ENCODE measurements around the gene BASP1. TPM values are rescaled to one million over a fixed set of nuclear protein-coding genes. Genes with fewer than 3 reads are reported as not detected.

The BASP1 gene
- total and polyA plus RNA-seq, 10 of the 15 experiments (the other 5 are each of a cell fraction or from before 2014, with no cell fraction given) = 27.3 to 190 (median 102) TPM

DNA sequence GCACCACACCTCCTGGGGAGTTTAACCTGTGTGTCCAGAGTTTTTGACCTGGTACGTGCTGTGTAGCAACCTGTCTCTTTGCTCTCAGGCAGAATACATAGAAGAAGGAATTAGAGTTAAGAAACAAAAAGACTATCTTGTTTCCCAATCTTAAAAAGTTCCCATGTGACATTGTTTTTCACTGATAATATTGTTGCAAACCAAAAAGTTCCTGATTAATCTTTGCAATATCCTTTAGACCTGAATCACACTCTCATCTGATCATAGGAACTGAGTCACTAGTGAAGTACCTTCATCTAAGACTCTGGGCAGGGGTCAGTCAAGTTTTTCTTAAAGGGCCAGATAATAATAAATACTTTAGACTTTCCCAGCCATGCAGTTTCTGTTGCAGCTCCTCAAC lies 35.1 kb downstream of the BASP1 start (continued):
- TF ChIP-seq, protein P1, sequence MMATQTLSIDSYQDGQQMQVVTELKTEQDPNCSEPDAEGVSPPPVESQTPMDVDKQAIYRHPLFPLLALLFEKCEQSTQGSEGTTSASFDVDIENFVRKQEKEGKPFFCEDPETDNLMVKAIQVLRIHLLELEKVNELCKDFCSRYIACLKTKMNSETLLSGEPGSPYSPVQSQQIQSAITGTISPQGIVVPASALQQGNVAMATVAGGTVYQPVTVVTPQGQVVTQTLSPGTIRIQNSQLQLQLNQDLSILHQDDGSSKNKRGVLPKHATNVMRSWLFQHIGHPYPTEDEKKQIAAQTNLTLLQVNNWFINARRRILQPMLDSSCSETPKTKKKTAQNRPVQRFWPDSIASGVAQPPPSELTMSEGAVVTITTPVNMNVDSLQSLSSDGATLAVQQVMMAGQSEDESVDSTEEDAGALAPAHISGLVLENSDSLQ (IDR thresholded peaks at IDR 0.05) = no peak
- TF ChIP-seq ZNF24 (IDR thresholded peaks at IDR 0.05) (no peak), BHLHE40 (IDR thresholded peaks at IDR 0.05; ENCODE audit: borderline replicate concordance in 1 of 2, low read depth in 2 of 2, low read length in 1 of 2) (no peak)

DNA sequence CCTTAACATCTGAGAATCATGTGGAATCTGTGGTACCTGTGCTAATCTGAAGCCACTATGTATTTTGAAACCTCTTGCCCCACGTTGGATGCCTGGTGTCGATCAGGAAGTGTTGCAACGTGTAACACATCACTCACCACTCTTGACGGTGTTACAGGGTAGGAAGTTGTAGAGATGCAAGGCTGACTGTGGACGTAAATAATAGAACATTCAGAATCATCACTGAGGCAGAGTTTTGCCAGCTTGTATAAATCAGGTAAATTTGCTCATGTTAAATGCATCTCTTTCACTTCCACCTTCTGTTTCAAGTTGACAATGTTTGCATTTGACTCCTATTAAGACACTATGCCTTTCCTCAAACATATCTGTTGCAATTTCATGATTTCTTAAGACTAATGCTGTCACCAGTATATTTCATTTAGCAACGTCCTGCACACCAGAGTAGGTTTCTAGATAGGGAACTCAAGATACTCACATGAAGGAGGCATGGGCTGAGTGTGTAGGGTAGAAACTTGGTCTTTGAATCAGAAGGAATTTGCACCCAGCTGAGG lies 38.1 kb downstream of the BASP1 start:
- ChIA-PET SMC1A (ENCODE audit: uncharacterized antibody, unreplicated experiment) (interaction anchor here (0.9 to 8.5 kb wide), 10 partner anchors 13 to 112 kb away, joined by 3 to 150 read pairs (median 6); no protein-coding TSS in a partner anchor), CTCF (interaction anchor here (1.2 to 2.2 kb wide), 4 partner anchors 17 to 39 kb away, joined by 3 to 9 read pairs (median 6); no protein-coding TSS in a partner anchor), POLR2A (interaction anchor here (0.6 to 2.9 kb wide), 6 partner anchors 24 to 92 kb away, joined by 3 to 19 read pairs (median 4); no protein-coding TSS in a partner anchor), RAD21 (ENCODE audit: unreplicated experiment) (interaction anchor here (0.9 to 6.9 kb wide), 7 partner anchors 19 to 63 kb away, joined by 3 to 98 read pairs (median 10); partner anchors contain the start of gene BASP1)
- H3K4me1 ChIP-seq (ENCODE audit: control insufficient read depth, insufficient read depth, low read length) = peaks cover 26% of the 10 kb centered on the region
- ATAC-seq (peak; percentile 67), FAIRE-seq (peak; percentile 47), DNase-seq (ENCODE audit: low read depth, low spot score) (peak; percentile 51)
- peak overlapping the region; percentile 66 for H3K4me2 ChIP-seq (ENCODE audit: control insufficient read depth, insufficient read depth)
- H3K9ac ChIP-seq (ENCODE audit: control insufficient read depth, insufficient read depth, low read length) = 0 out of 2 replicates have a peak overlapping the region, but pooled peaks have one; percentile 1
- 0% methylated on average over 6 of the region's 6 CpGs for WGBS (ENCODE audit: insufficient coverage, insufficient replicate concordance, low lambda C conversion rate, missing lambda C conversion rate)
- H3K27ac ChIP-seq (ENCODE audit: control insufficient read depth, insufficient read depth) = peak overlapping the region; percentile 50; the same call in 1 of the 2 replicates
- H3K36me3 ChIP-seq (ENCODE audit: control insufficient read depth in 2 of 2, insufficient read depth in 2 of 2, low read length in 1 of 2) = peaks cover under 1 to 6% of the 10 kb centered on the region in 2 experiments; a peak in 2 of 4 replicates
- no peak overlapping the region for H2AFZ ChIP-seq (ENCODE audit: control insufficient read depth, low read depth, low read length)
- H4K20me1 ChIP-seq (ENCODE audit: control insufficient read depth, insufficient read depth) = no peaks in the 10 kb centered on the region; the same call in 1 of the 2 replicates
- in situ Hi-C loops (cut with MboI) (no loop called here), intact Hi-C loops (cut with micrococcal nuclease; ENCODE audit: unreplicated experiment) (loop anchor here (1.0 kb wide), 1 partner anchor 26 kb away; no protein-coding TSS in a partner anchor)
- H3K79me2 ChIP-seq (ENCODE audit: control insufficient read depth, insufficient read depth, low read length) = peaks cover 26% of the 10 kb centered on the region
- BruUV-seq (replicated peaks) = no TSS peak
- no peaks in the 10 kb centered on the region for H3K27me3 ChIP-seq (replicated peaks in 1 of 2; ENCODE audit: control insufficient read depth in 2 of 2, insufficient read depth in 2 of 2, low read length in 1 of 2)
- H3K9me3 ChIP-seq (replicated peaks; ENCODE audit: control insufficient read depth, insufficient read depth, low read length) = peaks cover 13% of the 10 kb centered on the region
- no peak overlapping the region; the same call in 1 of the 2 replicates for H3K4me3 ChIP-seq
- TF ChIP-seq GABPA (IDR thresholded peaks at IDR 0.05; ENCODE audit: low read depth) (peak; percentile 63), BMI1 (IDR thresholded peaks at IDR 0.05; ENCODE audit: borderline replicate concordance) (no peak), CREB1 (IDR thresholded peaks at IDR 0.05; ENCODE audit: low read depth) (peak; percentile 90), EED (IDR thresholded peaks at IDR 0.05; ENCODE audit: low read depth) (no peak), TBL1XR1 (IDR thresholded peaks at IDR 0.05; ENCODE audit: low read depth, low read length) (no peak), CBX3 (IDR thresholded peaks at IDR 0.05; ENCODE audit: borderline replicate concordance, low read depth) (no peak), MTA2 (IDR thresholded peaks at IDR 0.05; ENCODE audit: low read depth) (no peak), FOXM1 (IDR thresholded peaks at IDR 0.05; ENCODE audit: low read depth, low read length) (peak; percentile 49; the same call in 1 of the 2 replicates), JUNB (IDR thresholded peaks at IDR 0.05) (peak; percentile 63), EGR1 (IDR thresholded peaks at IDR 0.05; ENCODE audit: borderline replicate concordance in 1 of 2, low read depth in 2 of 2, low read length in 2 of 2) (no peak), RAD21 (IDR thresholded peaks at IDR 0.05; ENCODE audit: insufficient read depth, low read depth, low read length) (no peak), ETV6 (conservative IDR thresholded peaks at IDR 0.05 in 1 of 2, IDR thresholded peaks at IDR 0.05 in 1 of 2; ENCODE audit: borderline replicate concordance in 1 of 2, low read depth in 1 of 2) (peak in 1 of 2 experiments; percentile 68; a peak in 1 of 4 replicates), EP300 (IDR thresholded peaks at IDR 0.05; ENCODE audit: borderline replicate concordance in 1 of 2, control insufficient read depth in 1 of 2, low read depth in 2 of 2, low read length in 2 of 2) (peak in 1 of 2 experiments; percentile 50; a peak in 2 of 4 replicates)
- TF ChIP-seq, protein P2, sequence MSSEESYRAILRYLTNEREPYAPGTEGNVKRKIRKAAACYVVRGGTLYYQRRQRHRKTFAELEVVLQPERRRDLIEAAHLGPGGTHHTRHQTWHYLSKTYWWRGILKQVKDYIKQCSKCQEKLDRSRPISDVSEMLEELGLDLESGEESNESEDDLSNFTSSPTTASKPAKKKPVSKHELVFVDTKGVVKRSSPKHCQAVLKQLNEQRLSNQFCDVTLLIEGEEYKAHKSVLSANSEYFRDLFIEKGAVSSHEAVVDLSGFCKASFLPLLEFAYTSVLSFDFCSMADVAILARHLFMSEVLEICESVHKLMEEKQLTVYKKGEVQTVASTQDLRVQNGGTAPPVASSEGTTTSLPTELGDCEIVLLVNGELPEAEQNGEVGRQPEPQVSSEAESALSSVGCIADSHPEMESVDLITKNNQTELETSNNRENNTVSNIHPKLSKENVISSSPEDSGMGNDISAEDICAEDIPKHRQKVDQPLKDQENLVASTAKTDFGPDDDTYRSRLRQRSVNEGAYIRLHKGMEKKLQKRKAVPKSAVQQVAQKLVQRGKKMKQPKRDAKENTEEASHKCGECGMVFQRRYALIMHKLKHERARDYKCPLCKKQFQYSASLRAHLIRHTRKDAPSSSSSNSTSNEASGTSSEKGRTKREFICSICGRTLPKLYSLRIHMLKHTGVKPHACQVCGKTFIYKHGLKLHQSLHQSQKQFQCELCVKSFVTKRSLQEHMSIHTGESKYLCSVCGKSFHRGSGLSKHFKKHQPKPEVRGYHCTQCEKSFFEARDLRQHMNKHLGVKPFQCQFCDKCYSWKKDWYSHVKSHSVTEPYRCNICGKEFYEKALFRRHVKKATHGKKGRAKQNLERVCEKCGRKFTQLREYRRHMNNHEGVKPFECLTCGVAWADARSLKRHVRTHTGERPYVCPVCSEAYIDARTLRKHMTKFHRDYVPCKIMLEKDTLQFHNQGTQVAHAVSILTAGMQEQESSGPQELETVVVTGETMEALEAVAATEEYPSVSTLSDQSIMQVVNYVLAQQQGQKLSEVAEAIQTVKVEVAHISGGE (CRISPR knock-in tag; IDR thresholded peaks at IDR 0.05) = no peak
